Upper lobe of left lung (tissue), 4 donors: Measurements from ENCODE around the gene DIP2A.

Experiments
- EP300 ChIP-seq, 4 donors: sonication (generic); formaldehyde crosslinking; IDR thresholded peaks; one replicate each; pipeline ENCODE4 v1.5.1; 2017; ENCODE audit warnings: antibody characterized with exemption in 4 of 4, control low read depth in 2 of 4
- POLR2A ChIP-seq, 4 donors: fragments of 450-650 bp; IDR thresholded peaks; one replicate each; pipeline ENCODE4 v1.5.1; 2016 to 2017; ENCODE audit warnings: antibody characterized with exemption in 4 of 4, mild to moderate bottlenecking in 2 of 4
- POLR2AphosphoS5 ChIP-seq, 2 donors: sonication (generic); formaldehyde crosslinking; IDR thresholded peaks; one replicate each; pipeline ENCODE4 v1.5.1; 2017; ENCODE audit warnings: antibody characterized with exemption in 2 of 2
- TF ChIP-seq, protein P1 (sequence below), 6 experiments: fragments of 450-650 bp in 4 of 6; fragments of 200-600 bp in 2 of 6; sonication (generic) in 2 of 6; IDR thresholded peaks; one replicate each; pipeline ENCODE4 v1.5.1; 2016 to 2019; ENCODE audit warnings: antibody characterized with exemption in 6 of 6

DNA sequence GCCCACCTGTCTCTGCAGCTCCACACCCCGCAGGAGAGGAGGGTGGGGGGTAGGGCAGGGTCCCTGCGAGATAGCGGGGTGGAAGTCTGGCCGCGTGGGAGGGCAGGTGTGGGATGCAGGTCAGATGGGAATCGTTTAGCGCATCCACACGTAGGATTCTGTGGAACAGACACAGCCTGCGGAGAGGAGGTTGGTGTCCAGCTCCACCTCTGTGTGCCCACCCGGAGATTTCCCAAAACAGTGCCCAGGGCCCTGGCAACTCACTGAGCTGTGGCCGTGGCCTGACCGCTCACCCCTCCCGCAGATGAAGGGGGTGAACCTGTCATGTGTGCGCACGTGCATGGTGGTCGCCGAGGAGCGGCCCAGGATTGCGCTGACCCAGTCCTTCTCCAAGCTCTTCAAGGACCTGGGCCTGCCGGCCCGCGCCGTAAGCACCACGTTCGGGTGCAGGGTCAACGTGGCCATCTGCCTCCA is 99.3 kb downstream of the DIP2A start:
- no peak for TF ChIP-seq POLR2AphosphoS5 (IDR thresholded peaks at IDR 0.05)
- no peak for TF ChIP-seq EP300 (IDR thresholded peaks at IDR 0.05)
- no peak for TF ChIP-seq POLR2A (IDR thresholded peaks at IDR 0.05)
- TF ChIP-seq, protein P1, sequence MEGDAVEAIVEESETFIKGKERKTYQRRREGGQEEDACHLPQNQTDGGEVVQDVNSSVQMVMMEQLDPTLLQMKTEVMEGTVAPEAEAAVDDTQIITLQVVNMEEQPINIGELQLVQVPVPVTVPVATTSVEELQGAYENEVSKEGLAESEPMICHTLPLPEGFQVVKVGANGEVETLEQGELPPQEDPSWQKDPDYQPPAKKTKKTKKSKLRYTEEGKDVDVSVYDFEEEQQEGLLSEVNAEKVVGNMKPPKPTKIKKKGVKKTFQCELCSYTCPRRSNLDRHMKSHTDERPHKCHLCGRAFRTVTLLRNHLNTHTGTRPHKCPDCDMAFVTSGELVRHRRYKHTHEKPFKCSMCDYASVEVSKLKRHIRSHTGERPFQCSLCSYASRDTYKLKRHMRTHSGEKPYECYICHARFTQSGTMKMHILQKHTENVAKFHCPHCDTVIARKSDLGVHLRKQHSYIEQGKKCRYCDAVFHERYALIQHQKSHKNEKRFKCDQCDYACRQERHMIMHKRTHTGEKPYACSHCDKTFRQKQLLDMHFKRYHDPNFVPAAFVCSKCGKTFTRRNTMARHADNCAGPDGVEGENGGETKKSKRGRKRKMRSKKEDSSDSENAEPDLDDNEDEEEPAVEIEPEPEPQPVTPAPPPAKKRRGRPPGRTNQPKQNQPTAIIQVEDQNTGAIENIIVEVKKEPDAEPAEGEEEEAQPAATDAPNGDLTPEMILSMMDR (IDR thresholded peaks at IDR 0.05) = no peak
